GM12874 (cell line): Measurements from ENCODE around the gene EED.

Experiments used
- CTCF ChIP-seq: IDR thresholded peaks from 2 replicates; pipeline ENCODE4 v1.5.1; 2011; ENCODE audit warnings: low read depth, mild to moderate bottlenecking, control low read depth, low read length, moderate library complexity; ENCODE audit not compliant: insufficient read depth

EED gene

GRCh38 chr11:86201371-86201884 is 43.1 kb upstream of the EED start:
- TF ChIP-seq CTCF = no peak

- no peak for TF ChIP-seq CTCF
These were observed 42.6 kb upstream of the EED start for GRCh38 chr11:86202013-86202336.

GRCh38 chr11:86204356-86204755 is 40.2 kb upstream of the EED start:
- no peak for TF ChIP-seq CTCF

GRCh38 chr11:86205421-86206336 is 38.9 kb upstream of the EED start:
- no peak for TF ChIP-seq CTCF

- no peak for TF ChIP-seq CTCF
These were observed 38.2 kb upstream of the EED start for GRCh38 chr11:86206337-86206695.

DNA sequence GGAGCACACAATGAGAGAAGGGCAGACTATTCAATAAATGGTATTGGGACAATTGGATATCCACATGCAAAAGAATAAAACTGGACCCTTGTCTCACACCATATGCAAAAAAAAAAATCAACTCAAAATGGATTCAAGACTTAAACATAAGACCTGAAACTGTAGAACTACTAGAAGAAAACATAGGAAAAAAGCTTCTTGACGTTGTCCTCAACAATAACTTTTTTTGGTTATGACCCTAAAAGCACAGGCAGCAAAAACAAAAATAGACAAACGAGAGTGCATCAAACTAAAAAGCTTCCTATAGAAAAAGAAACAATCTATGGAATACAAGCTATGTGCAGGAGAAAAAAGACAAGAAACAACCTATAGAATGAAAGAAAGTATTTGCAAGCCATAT is 37.1 kb upstream of the EED start:
- TF ChIP-seq CTCF = no peak

GRCh38 chr11:86208572-86208971 is 36.0 kb upstream of the EED start:
- TF ChIP-seq CTCF = no peak
